ENCODE measurements around the gene EXOG.

Gene EXOG

GRCh38 chr3:38519651-38520050 lies 23.5 kb downstream of the EXOG start:
- no peaks in the 10 kb centered on the region for H3K9me3 ChIP-seq (replicated peaks; ENCODE audit: low read length)
- peaks cover 5% of the 10 kb centered on the region for H3K4me1 ChIP-seq (ENCODE audit: control insufficient read depth, insufficient read depth, low read length)
- H3K36me3 ChIP-seq (ENCODE audit: insufficient read depth, low read length), result peaks cover 20% of the 10 kb centered on the region
- H3K4me3 ChIP-seq (ENCODE audit: low read length), result no peak overlapping the region
- no peak overlapping the region for H3K9ac ChIP-seq (ENCODE audit: low read depth, low read length)
- H3K4me2 ChIP-seq (ENCODE audit: low read length), result no peak overlapping the region
- no peaks in the 10 kb centered on the region for H3K27me3 ChIP-seq (ENCODE audit: control insufficient read depth, insufficient read depth, low read length)

GRCh38 chr3:38521391-38521987 lies 25.3 kb downstream of the EXOG start:
- Histone ChIP-seq H3K4me2 (ENCODE audit: low read length) (no peak overlapping the region), H3K4me1 (ENCODE audit: control insufficient read depth, insufficient read depth, low read length) (peaks cover 5% of the 10 kb centered on the region), H3K9ac (ENCODE audit: low read depth, low read length) (no peak overlapping the region), H3K36me3 (ENCODE audit: insufficient read depth, low read length) (peaks cover 35% of the 10 kb centered on the region), H3K4me3 (ENCODE audit: low read length) (no peak overlapping the region), H3K27me3 (ENCODE audit: control insufficient read depth, insufficient read depth, low read length) (no peaks in the 10 kb centered on the region), H3K9me3 (replicated peaks; ENCODE audit: low read length) (no peaks in the 10 kb centered on the region)

GRCh38 chr3:38522002-38522401 lies 25.9 kb downstream of the EXOG start:
- H3K9me3 ChIP-seq (replicated peaks; ENCODE audit: low read length), result no peaks in the 10 kb centered on the region

DNA sequence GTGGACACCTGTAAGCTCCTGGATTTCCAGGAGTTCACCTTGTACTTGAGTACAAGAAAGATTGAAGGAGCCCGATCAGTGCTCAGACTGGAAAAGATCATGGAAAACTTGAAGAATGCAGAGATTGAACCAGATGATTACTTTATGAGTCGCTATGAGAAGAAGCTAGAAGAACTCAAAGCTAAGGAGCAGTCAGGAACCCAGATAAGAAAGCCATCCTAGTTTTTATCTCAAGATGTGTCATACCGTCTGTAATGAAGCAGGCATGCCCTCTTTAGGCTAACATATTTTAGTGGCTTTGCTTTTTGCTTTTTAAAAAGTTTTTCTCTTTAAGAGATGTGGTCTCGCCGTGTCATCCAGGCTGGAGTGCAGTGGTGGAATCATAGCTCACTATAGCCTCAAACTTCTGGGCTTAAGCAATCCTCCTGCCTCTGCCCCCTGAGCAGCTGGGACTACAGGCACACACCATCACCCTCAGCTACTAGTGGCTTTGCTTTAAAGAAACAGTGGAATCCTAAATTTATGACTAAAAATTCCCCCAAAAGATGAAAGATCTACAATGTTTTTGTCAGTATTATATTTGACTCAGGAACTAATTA lies 28.1 kb downstream of the EXOG start:
- H3K4me1 ChIP-seq (ENCODE audit: control insufficient read depth, insufficient read depth, low read length), result peaks cover 5% of the 10 kb centered on the region
- H3K4me2 ChIP-seq (ENCODE audit: low read length), result no peak overlapping the region
- no peaks in the 10 kb centered on the region for H3K9me3 ChIP-seq (replicated peaks; ENCODE audit: low read length)
- H3K4me3 ChIP-seq (ENCODE audit: low read length), result no peak overlapping the region
- H3K9ac ChIP-seq (ENCODE audit: low read depth, low read length), result no peak overlapping the region
- no peaks in the 10 kb centered on the region for H3K27me3 ChIP-seq (ENCODE audit: control insufficient read depth, insufficient read depth, low read length)
- H3K36me3 ChIP-seq (ENCODE audit: insufficient read depth, low read length), result peaks cover 48% of the 10 kb centered on the region

More at GRCh38 chr3:38522002-38522401, 25.9 kb downstream of the EXOG start:
- Histone ChIP-seq H3K9ac (ENCODE audit: low read depth, low read length) (no peak overlapping the region), H3K36me3 (ENCODE audit: insufficient read depth, low read length) (peaks cover 39% of the 10 kb centered on the region), H3K4me2 (ENCODE audit: low read length) (no peak overlapping the region), H3K27me3 (ENCODE audit: control insufficient read depth, insufficient read depth, low read length) (no peaks in the 10 kb centered on the region), H3K4me1 (ENCODE audit: control insufficient read depth, insufficient read depth, low read length) (peaks cover 5% of the 10 kb centered on the region), H3K4me3 (ENCODE audit: low read length) (no peak overlapping the region)

DNA sequence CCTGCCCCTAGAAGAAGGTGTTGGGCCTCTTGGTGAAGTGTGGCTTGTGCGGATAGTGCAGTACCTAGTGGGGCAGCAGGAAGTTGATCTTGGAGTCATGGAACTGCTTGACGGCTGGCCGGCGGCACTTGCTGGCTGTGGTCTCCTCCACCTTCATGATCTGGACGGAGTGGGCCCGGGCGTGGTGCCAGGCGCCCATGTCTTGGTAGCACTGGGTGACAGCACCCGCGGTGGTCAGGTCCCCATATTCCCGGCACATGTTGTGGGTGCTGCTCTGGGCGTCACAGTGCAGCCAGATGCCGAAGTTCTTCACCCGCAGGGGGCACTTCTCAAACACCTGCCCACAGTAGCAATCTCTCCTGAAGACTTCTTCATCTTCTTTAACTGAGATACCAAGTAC lies 30.7 kb downstream of the EXOG start:
- no peak overlapping the region for H3K9ac ChIP-seq (ENCODE audit: low read depth, low read length)
- H3K27me3 ChIP-seq (ENCODE audit: control insufficient read depth, insufficient read depth, low read length), result no peaks in the 10 kb centered on the region
- no peak overlapping the region for H3K4me2 ChIP-seq (ENCODE audit: low read length)
- no peaks in the 10 kb centered on the region for H3K9me3 ChIP-seq (replicated peaks; ENCODE audit: low read length)
- H3K4me3 ChIP-seq (ENCODE audit: low read length), result no peak overlapping the region
- peaks cover 52% of the 10 kb centered on the region for H3K36me3 ChIP-seq (ENCODE audit: insufficient read depth, low read length)
- H3K4me1 ChIP-seq (ENCODE audit: control insufficient read depth, insufficient read depth, low read length), result peaks cover 5% of the 10 kb centered on the region

GRCh38 chr3:38528457-38528856 lies 32.3 kb downstream of the EXOG start:
- H3K4me2 ChIP-seq (ENCODE audit: low read length), result no peak overlapping the region
- H3K4me1 ChIP-seq (ENCODE audit: control insufficient read depth, insufficient read depth, low read length), result peaks cover 5% of the 10 kb centered on the region
- H3K27me3 ChIP-seq (ENCODE audit: control insufficient read depth, insufficient read depth, low read length), result no peaks in the 10 kb centered on the region
- H3K36me3 ChIP-seq (ENCODE audit: insufficient read depth, low read length), result peaks cover 47% of the 10 kb centered on the region
- no peaks in the 10 kb centered on the region for H3K9me3 ChIP-seq (replicated peaks; ENCODE audit: low read length)
- H3K9ac ChIP-seq (ENCODE audit: low read depth, low read length), result no peak overlapping the region
- H3K4me3 ChIP-seq (ENCODE audit: low read length), result no peak overlapping the region

- Histone ChIP-seq H3K4me1 (ENCODE audit: control insufficient read depth, insufficient read depth, low read length) (no peaks in the 10 kb centered on the region), H3K9me3 (replicated peaks; ENCODE audit: low read length) (no peaks in the 10 kb centered on the region), H3K9ac (ENCODE audit: low read depth, low read length) (no peak overlapping the region), H3K4me2 (ENCODE audit: low read length) (no peak overlapping the region), H3K36me3 (ENCODE audit: insufficient read depth, low read length) (peaks cover 11% of the 10 kb centered on the region), H3K27me3 (ENCODE audit: control insufficient read depth, insufficient read depth, low read length) (no peaks in the 10 kb centered on the region), H3K4me3 (ENCODE audit: low read length) (no peak overlapping the region)
Observed at GRCh38 chr3:38532529-38532928, 36.4 kb downstream of the EXOG start.

- H3K4me1 ChIP-seq (ENCODE audit: control insufficient read depth, insufficient read depth, low read length), result no peaks in the 10 kb centered on the region
- peaks cover 4% of the 10 kb centered on the region for H3K36me3 ChIP-seq (ENCODE audit: insufficient read depth, low read length)
- no peak overlapping the region for H3K9ac ChIP-seq (ENCODE audit: low read depth, low read length)
- no peaks in the 10 kb centered on the region for H3K27me3 ChIP-seq (ENCODE audit: control insufficient read depth, insufficient read depth, low read length)
- H3K9me3 ChIP-seq (replicated peaks; ENCODE audit: low read length), result no peaks in the 10 kb centered on the region
- no peak overlapping the region for H3K4me3 ChIP-seq (ENCODE audit: low read length)
- H3K4me2 ChIP-seq (ENCODE audit: low read length), result no peak overlapping the region
Observed at GRCh38 chr3:38533285-38533976, 37.3 kb downstream of the EXOG start.

DNA sequence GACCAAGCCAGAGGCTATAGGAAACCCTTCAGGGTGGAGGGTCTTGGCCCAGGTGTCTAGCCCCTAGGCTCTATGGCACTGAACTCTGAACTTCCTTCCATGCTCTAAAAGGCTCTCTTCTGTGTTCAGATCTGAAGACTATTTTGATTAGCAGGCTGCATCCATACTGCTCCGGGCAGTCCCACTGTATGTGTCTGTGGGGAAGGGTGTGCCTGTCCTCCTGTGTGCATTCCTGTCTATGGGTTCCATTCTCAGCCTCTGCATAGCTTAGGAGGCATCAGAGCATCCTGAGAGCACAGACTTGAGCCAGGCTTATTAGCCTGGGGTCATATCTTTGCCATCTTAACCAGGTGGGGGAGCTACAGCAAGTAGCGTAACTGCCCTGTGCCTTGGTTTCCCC lies 38.0 kb downstream of the EXOG start:
- peaks cover 7% of the 10 kb centered on the region for H3K4me1 ChIP-seq (ENCODE audit: control insufficient read depth, insufficient read depth, low read length)

DNA sequence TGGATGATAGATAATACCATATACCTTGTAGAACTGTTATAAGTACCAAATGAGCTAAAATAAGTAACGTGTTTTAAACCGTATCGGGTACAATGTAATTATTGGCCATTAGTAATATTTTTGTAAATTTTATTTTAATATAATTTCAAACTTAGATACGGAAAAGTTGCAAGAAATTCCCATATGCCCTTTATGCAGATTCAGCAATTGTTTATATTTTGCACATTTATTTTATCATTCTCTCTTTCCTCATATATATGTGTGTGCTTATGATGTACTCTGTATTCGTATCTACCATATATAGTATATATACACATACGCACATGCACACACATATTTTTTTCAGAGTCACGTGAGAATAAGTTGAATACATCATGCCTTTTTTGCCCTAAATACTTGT lies 38.5 kb downstream of the EXOG start:
- Histone ChIP-seq H3K4me2 (ENCODE audit: low read length) (no peak overlapping the region), H3K9ac (ENCODE audit: low read depth, low read length) (no peak overlapping the region), H3K27me3 (ENCODE audit: control insufficient read depth, insufficient read depth, low read length) (no peaks in the 10 kb centered on the region), H3K36me3 (ENCODE audit: insufficient read depth, low read length) (peaks cover 4% of the 10 kb centered on the region), H3K4me3 (ENCODE audit: low read length) (no peak overlapping the region), H3K9me3 (replicated peaks; ENCODE audit: low read length) (no peaks in the 10 kb centered on the region), H3K4me1 (ENCODE audit: control insufficient read depth, insufficient read depth, low read length) (peaks cover 10% of the 10 kb centered on the region)

More for the DNA sequence above, 38.0 kb downstream of the EXOG start:
- H3K9me3 ChIP-seq (replicated peaks; ENCODE audit: low read length), result no peaks in the 10 kb centered on the region
- H3K9ac ChIP-seq (ENCODE audit: low read depth, low read length), result no peak overlapping the region
- H3K4me2 ChIP-seq (ENCODE audit: low read length), result no peak overlapping the region
- H3K27me3 ChIP-seq (ENCODE audit: control insufficient read depth, insufficient read depth, low read length), result no peaks in the 10 kb centered on the region
- H3K4me3 ChIP-seq (ENCODE audit: low read length), result no peak overlapping the region
- peaks cover 4% of the 10 kb centered on the region for H3K36me3 ChIP-seq (ENCODE audit: insufficient read depth, low read length)

GRCh38 chr3:38536671-38537070 lies 40.5 kb downstream of the EXOG start:
- Histone ChIP-seq H3K4me1 (ENCODE audit: control insufficient read depth, insufficient read depth, low read length) (peaks cover 26% of the 10 kb centered on the region), H3K9me3 (replicated peaks; ENCODE audit: low read length) (no peaks in the 10 kb centered on the region)

More at GRCh38 chr3:38536671-38537070, 40.5 kb downstream of the EXOG start:
- no peak overlapping the region for H3K9ac ChIP-seq (ENCODE audit: low read depth, low read length)
- no peaks in the 10 kb centered on the region for H3K27me3 ChIP-seq (ENCODE audit: control insufficient read depth, insufficient read depth, low read length)
- no peak overlapping the region for H3K4me3 ChIP-seq (ENCODE audit: low read length)
- H3K36me3 ChIP-seq (ENCODE audit: insufficient read depth, low read length), result no peaks in the 10 kb centered on the region
- no peak overlapping the region for H3K4me2 ChIP-seq (ENCODE audit: low read length)
